GM18499 (cell line): ENCODE measurements around the gene RFTN1.

ENCODE experiments used
- ATAC-seq: cut with Tn5 transposase; IDR thresholded peaks from one replicate; pipeline ENCODE4 v1.9.1; 2021; ENCODE audit warnings: moderate number of reproducible peaks; ENCODE audit not compliant: insufficient read depth, unreplicated experiment

RFTN1 gene

GRCh38 chr3:16338999-16339398, 174.5 kb downstream of the RFTN1 start:
- no peak for ATAC-seq

- peak; percentile 64 for ATAC-seq
Observed at GRCh38 chr3:16337856-16338540, 175.5 kb downstream of the RFTN1 start.

GRCh38 chr3:16336825-16337224, 176.7 kb downstream of the RFTN1 start:
- no peak for ATAC-seq

GRCh38 chr3:16335772-16336645, 177.5 kb downstream of the RFTN1 start:
- no peak for ATAC-seq

GRCh38 chr3:16335333-16335732, 178.2 kb downstream of the RFTN1 start:
- no peak for ATAC-seq

GRCh38 chr3:16334909-16335308, 178.6 kb downstream of the RFTN1 start:
- ATAC-seq = no peak

GRCh38 chr3:16332904-16333426, 180.5 kb downstream of the RFTN1 start:
- ATAC-seq = no peak

GRCh38 chr3:16331319-16331883, 182.1 kb downstream of the RFTN1 start:
- ATAC-seq = no peak

GRCh38 chr3:16330351-16330750, 183.1 kb downstream of the RFTN1 start:
- no peak for ATAC-seq

- ATAC-seq = no peak
Observed at GRCh38 chr3:16329826-16330129, 183.7 kb downstream of the RFTN1 start.

GRCh38 chr3:16329036-16329825, 184.3 kb downstream of the RFTN1 start:
- no peak for ATAC-seq

GRCh38 chr3:16328124-16328523, 185.4 kb downstream of the RFTN1 start:
- ATAC-seq = no peak

GRCh38 chr3:16326724-16327349, 186.7 kb downstream of the RFTN1 start:
- no peak for ATAC-seq

- no peak for ATAC-seq
Observed at GRCh38 chr3:16325850-16326249, 187.6 kb downstream of the RFTN1 start.

- ATAC-seq = no peak
Observed at GRCh38 chr3:16323737-16324136, 189.8 kb downstream of the RFTN1 start.

GRCh38 chr3:16322189-16322588, 191.3 kb downstream of the RFTN1 start:
- no peak for ATAC-seq

- no peak for ATAC-seq
Observed at GRCh38 chr3:16320711-16321110, 192.8 kb downstream of the RFTN1 start.

- no peak for ATAC-seq
Observed at GRCh38 chr3:16319723-16320122, 193.8 kb downstream of the RFTN1 start.

GRCh38 chr3:16319307-16319706, 194.2 kb downstream of the RFTN1 start:
- ATAC-seq = no peak

- no peak for ATAC-seq
Observed at GRCh38 chr3:16318176-16318575, 195.3 kb downstream of the RFTN1 start.
